HFFc6 (cell line): ENCODE measurements around the gene MAGEB6. TPM values are rescaled to one million over a fixed set of nuclear protein-coding genes. Genes with fewer than 3 reads are reported as not detected.

Experiments used
- DNase-seq: peaks from one replicate; pipeline ENCODE4 v3.0.0-alpha.2; 2018
- H3K27ac Mint-ChIP-seq: 2 replicates; pipeline ENCODE4 v1.8.0; 2020; ENCODE audit warnings: mild to moderate bottlenecking, mixed read lengths
- H3K27me3 Mint-ChIP-seq: 2 replicates; pipeline ENCODE4 v1.8.0; 2021; ENCODE audit warnings: mild to moderate bottlenecking, moderate library complexity, mixed read lengths; ENCODE audit not compliant: insufficient read depth
- H3K36me3 Mint-ChIP-seq: 2 replicates; pipeline ENCODE4 v1.8.0; 2021; ENCODE audit warnings: low read depth, mixed read lengths
- H3K4me1 Mint-ChIP-seq: 2 replicates; pipeline ENCODE4 v1.8.0; 2020; ENCODE audit warnings: low read depth, mixed read lengths
- H3K4me3 Mint-ChIP-seq: 2 replicates; pipeline ENCODE4 v1.8.0; 2020; ENCODE audit warnings: mild to moderate bottlenecking, moderate library complexity, mixed read lengths
- H3K9me3 Mint-ChIP-seq: 2 replicates; pipeline ENCODE4 v1.8.0; 2020; ENCODE audit warnings: mild to moderate bottlenecking, mixed read lengths
- CTCF ChIP-seq: fragments of 200-600 bp; sonication (generic); IDR thresholded peaks from 2 replicates; pipeline ENCODE4 v1.5.0; 2021; ENCODE audit warnings: antibody characterized with exemption, mild to moderate bottlenecking
- total RNA-seq, 6 experiments: library from RNA; stranded (reverse); fragmentation: NEBNext Ultra II Directional; extraction: Animal tissue kit (Norgen Biotek cat#: 25700); gene quantifications; 2 replicates in 1 of 6; 3 replicates in 5 of 6; pipeline ENCODE4 v1.2.3, GENCODE V29; 2021

MAGEB6 gene
- total RNA-seq, 6 experiments from 2014 or later = not detected

GRCh38 chrX:26215869-26216268, 23.6 kb downstream of the MAGEB6 start, which contains the start of gene MAGEB5:
TSS of gene MAGEB5 (plus strand) at chrX:26216169. CDS start at chrX:26217302, 1,133 bp downstream.
- no peak within 1 kb of the TSS for H3K4me3 Mint-ChIP-seq
- H3K36me3 Mint-ChIP-seq = no peaks in the 10 kb centered on the region
- H3K27me3 Mint-ChIP-seq = no peaks in the 10 kb centered on the region
- H3K9me3 Mint-ChIP-seq = peaks cover 12% of the 10 kb centered on the region
- no peaks in the 10 kb centered on the region for H3K4me1 Mint-ChIP-seq
- DNase-seq = no peak
- no peak for TF ChIP-seq CTCF
- H3K27ac Mint-ChIP-seq = no peak within 1 kb of the TSS

GRCh38 chrX:26219351-26219750, 27.1 kb downstream of the MAGEB6 start:
- TF ChIP-seq CTCF = no peak
- Mint-ChIP-seq H3K4me3 (no peak overlapping the region), H3K36me3 (no peaks in the 10 kb centered on the region), H3K27ac (no peak overlapping the region), H3K27me3 (no peaks in the 10 kb centered on the region), H3K4me1 (no peaks in the 10 kb centered on the region), H3K9me3 (peaks cover 15% of the 10 kb centered on the region)
- DNase-seq = no peak

GRCh38 chrX:26234177-26234576, 41.9 kb downstream of the MAGEB6 start:
- DNase-seq = no peak
- no peaks in the 10 kb centered on the region for H3K4me1 Mint-ChIP-seq
- H3K4me3 Mint-ChIP-seq = no peak overlapping the region
- no peak overlapping the region for H3K27ac Mint-ChIP-seq
- H3K36me3 Mint-ChIP-seq = no peaks in the 10 kb centered on the region
- TF ChIP-seq CTCF = no peak
- H3K27me3 Mint-ChIP-seq = no peaks in the 10 kb centered on the region; the same call in 1 of the 2 replicates
- H3K9me3 Mint-ChIP-seq = peaks cover 32% of the 10 kb centered on the region

Other genes with a start within 250 kb of the MAGEB6 start
- not detected for gene MAGEB18, start 54.1 kb upstream of the MAGEB6 start, total RNA-seq
- not detected for gene MAGEB6B, start 31.8 kb upstream of the MAGEB6 start, total RNA-seq
- not detected for gene MAGEB5, start 23.7 kb downstream of the MAGEB6 start, total RNA-seq